WTC11 (cell line): ENCODE measurements around the gene ADRA1B. TPM values are rescaled to one million over a fixed set of nuclear protein-coding genes. Genes with fewer than 3 reads are reported as not detected.
A peak's percentile ranks its signal among the peaks of the same experiment; 100 is the strongest.

Experiments used
- ATAC-seq: fragments of 200-7000 bp; cut with Tn5 transposase; 2 replicates; pipeline ENCODE4 v1.10.0; 2021; ENCODE audit warnings: mild to moderate bottlenecking, moderate library complexity
- CTCF ChIA-PET: fragments of 300-600 bp; sonication (Branson Sonifier 250); formaldehyde crosslinking; loops from one replicate; lab custom pipeline; 2021; ENCODE audit warnings: antibody characterized with exemption; lab: Charles Lee
- POLR2A ChIA-PET: fragments of 350-600 bp; sonication (Branson Sonifier 250); formaldehyde crosslinking; loops from one replicate; lab custom pipeline; 2021; ENCODE audit warnings: antibody characterized with exemption; lab: Charles Lee
- DNase-seq: peaks from one replicate; pipeline ENCODE4 v3.0.0; 2021; ENCODE audit warnings: low spot score
- H3K27ac Mint-ChIP-seq: 2 replicates; pipeline ENCODE4 v1.8.0; 2021; ENCODE audit warnings: mixed read lengths
- H3K27me3 Mint-ChIP-seq: 2 replicates; pipeline ENCODE4 v1.8.0; 2021; ENCODE audit warnings: low read depth, mild to moderate bottlenecking, moderate library complexity, mixed read lengths
- H3K36me3 Mint-ChIP-seq: 2 replicates; pipeline ENCODE4 v1.8.0; 2021; ENCODE audit warnings: mixed read lengths
- H3K4me1 Mint-ChIP-seq: 2 replicates; pipeline ENCODE4 v1.8.0; 2022; ENCODE audit warnings: mixed read lengths
- H3K4me3 Mint-ChIP-seq: 2 replicates; pipeline ENCODE4 v1.8.0; 2021; ENCODE audit warnings: mild to moderate bottlenecking, moderate library complexity, mixed read lengths
- H3K9me3 Mint-ChIP-seq: 2 replicates; pipeline ENCODE4 v1.8.0; 2021; ENCODE audit warnings: mixed read lengths
- CREB1 ChIP-seq: sonication (generic); formaldehyde crosslinking; IDR thresholded peaks from 2 replicates; pipeline ENCODE4 v1.8.0; 2023; ENCODE audit warnings: mild to moderate bottlenecking, missing genetic modification reagents
- FOXJ3 ChIP-seq: sonication (generic); formaldehyde crosslinking; IDR thresholded peaks from 2 replicates; pipeline ENCODE4 v1.9.0; 2021; ENCODE audit warnings: missing genetic modification reagents, mild to moderate bottlenecking, borderline replicate concordance
- FOXK1 ChIP-seq: sonication (generic); formaldehyde crosslinking; IDR thresholded peaks from 2 replicates; pipeline ENCODE4 v1.8.0; 2022; ENCODE audit warnings: mild to moderate bottlenecking, moderate library complexity, missing genetic modification reagents
- GRHL2 ChIP-seq: fragments of 250-450 bp; sonication (Bioruptor Pico); IDR thresholded peaks from 2 replicates; pipeline ENCODE4 v1.8.0; 2022; ENCODE audit warnings: mild to moderate bottlenecking, moderate library complexity; ENCODE audit not compliant: insufficient replicate concordance, severe bottlenecking
- GTF2I ChIP-seq: fragments of 250-450 bp; sonication (Bioruptor Pico); conservative IDR thresholded peaks from 2 replicates; pipeline ENCODE4 v1.4.0; 2021; ENCODE audit warnings: mild to moderate bottlenecking
- JUN ChIP-seq: sonication (generic); formaldehyde crosslinking; IDR thresholded peaks from 2 replicates; pipeline ENCODE4 v1.8.0; 2023; ENCODE audit warnings: mild to moderate bottlenecking, missing genetic modification reagents
- KAT7 ChIP-seq: sonication (generic); formaldehyde crosslinking; IDR thresholded peaks from 2 replicates; pipeline ENCODE4 v1.8.1; 2023; ENCODE audit warnings: missing genetic modification reagents, mild to moderate bottlenecking, borderline replicate concordance
- SMAD4 ChIP-seq: sonication (generic); formaldehyde crosslinking; IDR thresholded peaks from 2 replicates; pipeline ENCODE4 v1.8.0; 2022; ENCODE audit warnings: mild to moderate bottlenecking, missing genetic modification reagents
- SOX15 ChIP-seq: fragments of 250-450 bp; sonication (Bioruptor Pico); IDR thresholded peaks from 2 replicates; pipeline ENCODE4 v1.9.0; 2021; ENCODE audit warnings: mild to moderate bottlenecking
- SP1 ChIP-seq: sonication (generic); formaldehyde crosslinking; conservative IDR thresholded peaks from 2 replicates; pipeline ENCODE4 v1.8.1; 2022; ENCODE audit warnings: missing genetic modification reagents
- TCF7 ChIP-seq: sonication (generic); formaldehyde crosslinking; IDR thresholded peaks from 2 replicates; pipeline ENCODE4 v1.8.0; 2022; ENCODE audit warnings: mild to moderate bottlenecking, low read depth, missing genetic modification reagents, moderate library complexity
- ZNF121 ChIP-seq: sonication (generic); formaldehyde crosslinking; IDR thresholded peaks from 2 replicates; pipeline ENCODE4 v1.8.0; 2023; ENCODE audit warnings: missing genetic modification reagents
- ZNF232 ChIP-seq: sonication (generic); formaldehyde crosslinking; IDR thresholded peaks from 2 replicates; pipeline ENCODE4 v1.8.0; 2022; ENCODE audit warnings: mild to moderate bottlenecking, missing genetic modification reagents
- ZNF396 ChIP-seq: fragments of 250-450 bp; sonication (Bioruptor Pico); IDR thresholded peaks from 2 replicates; pipeline ENCODE4 v1.8.0; 2021; ENCODE audit warnings: mild to moderate bottlenecking, moderate library complexity, borderline replicate concordance
- total RNA-seq: library from RNA; stranded (reverse); gene quantifications from 3 replicates; pipeline ENCODE4 v1.2.3, GENCODE V29; 2021
- TF ChIP-seq, protein P1 (sequence below): sonication (generic); formaldehyde crosslinking; IDR thresholded peaks from 2 replicates; pipeline ENCODE4 v1.8.1; 2023; ENCODE audit warnings: mild to moderate bottlenecking, missing genetic modification reagents
- TF ChIP-seq, protein P2 (sequence below): fragments of 200-600 bp; IDR thresholded peaks from 2 replicates; pipeline ENCODE4 v1.8.0; 2022; ENCODE audit warnings: antibody characterized with exemption
- TF ChIP-seq, protein P3 (sequence below): fragments of 250-450 bp; sonication (Bioruptor Pico); IDR thresholded peaks from 2 replicates; pipeline ENCODE4 v1.9.0; 2021; ENCODE audit warnings: mild to moderate bottlenecking
- TF ChIP-seq, protein P4 (sequence below): fragments of 250-450 bp; sonication (Bioruptor Pico); IDR thresholded peaks from 2 replicates; pipeline ENCODE4 v2.1.2; 2022; ENCODE audit warnings: mild to moderate bottlenecking, moderate library complexity
- TF ChIP-seq, protein P5 (sequence below): sonication (generic); formaldehyde crosslinking; IDR thresholded peaks from 2 replicates; pipeline ENCODE4 v1.8.0; 2022; ENCODE audit warnings: mild to moderate bottlenecking, missing genetic modification reagents
- TF ChIP-seq, protein P6 (sequence below): sonication (generic); formaldehyde crosslinking; IDR thresholded peaks from 2 replicates; pipeline ENCODE4 v1.8.1; 2023; ENCODE audit warnings: mild to moderate bottlenecking, missing genetic modification reagents, moderate library complexity
- TF ChIP-seq, protein P7 (sequence below): fragments of 250-450 bp; sonication (Bioruptor Pico); IDR thresholded peaks from 2 replicates; pipeline ENCODE4 v1.9.0; 2021; ENCODE audit warnings: moderate library complexity, mild to moderate bottlenecking, inconsistent platforms, borderline replicate concordance
- TF ChIP-seq, protein P8 (sequence below): sonication (generic); formaldehyde crosslinking; IDR thresholded peaks from 2 replicates; pipeline ENCODE4 v1.8.1; 2023; ENCODE audit warnings: mild to moderate bottlenecking, moderate library complexity, missing genetic modification reagents
- TF ChIP-seq, protein P9 (sequence below): sonication (generic); formaldehyde crosslinking; IDR thresholded peaks from 2 replicates; pipeline ENCODE4 v1.8.1; 2023; ENCODE audit warnings: mild to moderate bottlenecking, missing genetic modification reagents, moderate library complexity

ADRA1B gene
- total RNA-seq, 1 experiment from 2014 or later = 0.11 TPM

DNA sequence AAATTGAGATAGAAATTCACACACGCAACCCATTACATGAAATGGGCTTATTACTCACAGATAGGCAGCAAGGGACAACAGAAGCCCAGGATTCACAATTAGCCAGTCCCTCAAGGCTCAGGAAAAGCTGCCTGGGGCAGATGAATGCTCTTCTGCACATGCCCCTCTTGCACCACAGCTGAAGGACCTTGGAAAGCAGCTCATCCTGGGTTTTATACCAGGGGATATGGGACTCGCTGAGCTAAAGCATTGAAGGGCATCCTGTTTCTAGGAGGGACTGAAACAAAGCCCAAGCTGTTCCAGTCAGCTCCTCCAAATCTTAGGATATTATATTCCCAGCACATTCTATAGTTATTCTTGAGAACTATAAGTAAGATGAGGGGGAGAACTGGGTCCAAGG is 76.9 kb downstream of the ADRA1B start:
- H3K27me3 Mint-ChIP-seq = peaks cover 28% of the 10 kb centered on the region
- CTCF ChIA-PET = interaction anchor here (0.7 kb wide), 1 partner anchor 551 kb away, joined by 3 read pairs; no protein-coding TSS in a partner anchor
- TF ChIP-seq, protein P1, sequence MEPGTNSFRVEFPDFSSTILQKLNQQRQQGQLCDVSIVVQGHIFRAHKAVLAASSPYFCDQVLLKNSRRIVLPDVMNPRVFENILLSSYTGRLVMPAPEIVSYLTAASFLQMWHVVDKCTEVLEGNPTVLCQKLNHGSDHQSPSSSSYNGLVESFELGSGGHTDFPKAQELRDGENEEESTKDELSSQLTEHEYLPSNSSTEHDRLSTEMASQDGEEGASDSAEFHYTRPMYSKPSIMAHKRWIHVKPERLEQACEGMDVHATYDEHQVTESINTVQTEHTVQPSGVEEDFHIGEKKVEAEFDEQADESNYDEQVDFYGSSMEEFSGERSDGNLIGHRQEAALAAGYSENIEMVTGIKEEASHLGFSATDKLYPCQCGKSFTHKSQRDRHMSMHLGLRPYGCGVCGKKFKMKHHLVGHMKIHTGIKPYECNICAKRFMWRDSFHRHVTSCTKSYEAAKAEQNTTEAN = no peak
- TF ChIP-seq FOXJ3 (no peak), GTF2I (CRISPR knock-in tag) (no peak), JUN (CRISPR knock-in tag) (no peak)
- TF ChIP-seq, all 79 proteins: peak for 0
- Mint-ChIP-seq H3K4me1 (no peaks in the 10 kb centered on the region), H3K27ac (no peak overlapping the region), H3K4me3 (no peak overlapping the region), H3K36me3 (peaks cover 4% of the 10 kb centered on the region; the same call in 1 of the 2 replicates), H3K9me3 (peaks cover 13% of the 10 kb centered on the region)
- POLR2A ChIA-PET = no interaction called here
- no peak for DNase-seq
- ATAC-seq = no peak

DNA sequence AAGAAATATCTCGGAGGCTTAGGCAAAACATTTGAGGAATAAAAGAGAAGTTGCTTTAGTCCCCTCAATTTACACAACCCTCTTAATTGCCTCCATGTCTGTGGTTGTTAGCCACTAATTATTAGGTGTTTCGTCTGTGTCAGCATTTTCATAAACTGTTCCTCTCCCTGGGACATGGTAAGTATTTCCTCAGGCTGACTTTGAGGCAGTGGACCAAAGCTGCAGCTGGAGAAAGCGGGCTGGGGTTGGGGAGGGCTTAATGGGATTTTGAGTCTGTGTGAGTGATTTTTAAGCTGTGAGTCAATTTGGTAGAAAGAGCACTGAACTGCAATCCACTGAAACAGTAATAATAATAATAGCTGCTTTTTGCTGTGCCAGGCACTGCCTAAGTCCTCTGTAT is 79.6 kb downstream of the ADRA1B start:
- TF ChIP-seq FOXK1 (CRISPR knock-in tag) (no peak), SMAD4 (CRISPR knock-in tag) (no peak), SOX15 (no peak), JUN (CRISPR knock-in tag) (no peak), ZNF232 (no peak)
- TF ChIP-seq, protein P2, sequence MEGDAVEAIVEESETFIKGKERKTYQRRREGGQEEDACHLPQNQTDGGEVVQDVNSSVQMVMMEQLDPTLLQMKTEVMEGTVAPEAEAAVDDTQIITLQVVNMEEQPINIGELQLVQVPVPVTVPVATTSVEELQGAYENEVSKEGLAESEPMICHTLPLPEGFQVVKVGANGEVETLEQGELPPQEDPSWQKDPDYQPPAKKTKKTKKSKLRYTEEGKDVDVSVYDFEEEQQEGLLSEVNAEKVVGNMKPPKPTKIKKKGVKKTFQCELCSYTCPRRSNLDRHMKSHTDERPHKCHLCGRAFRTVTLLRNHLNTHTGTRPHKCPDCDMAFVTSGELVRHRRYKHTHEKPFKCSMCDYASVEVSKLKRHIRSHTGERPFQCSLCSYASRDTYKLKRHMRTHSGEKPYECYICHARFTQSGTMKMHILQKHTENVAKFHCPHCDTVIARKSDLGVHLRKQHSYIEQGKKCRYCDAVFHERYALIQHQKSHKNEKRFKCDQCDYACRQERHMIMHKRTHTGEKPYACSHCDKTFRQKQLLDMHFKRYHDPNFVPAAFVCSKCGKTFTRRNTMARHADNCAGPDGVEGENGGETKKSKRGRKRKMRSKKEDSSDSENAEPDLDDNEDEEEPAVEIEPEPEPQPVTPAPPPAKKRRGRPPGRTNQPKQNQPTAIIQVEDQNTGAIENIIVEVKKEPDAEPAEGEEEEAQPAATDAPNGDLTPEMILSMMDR = no peak
- TF ChIP-seq, protein P3, sequence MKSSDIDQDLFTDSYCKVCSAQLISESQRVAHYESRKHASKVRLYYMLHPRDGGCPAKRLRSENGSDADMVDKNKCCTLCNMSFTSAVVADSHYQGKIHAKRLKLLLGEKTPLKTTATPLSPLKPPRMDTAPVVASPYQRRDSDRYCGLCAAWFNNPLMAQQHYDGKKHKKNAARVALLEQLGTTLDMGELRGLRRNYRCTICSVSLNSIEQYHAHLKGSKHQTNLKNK (CRISPR knock-in tag) = no peak
- TF ChIP-seq, protein P4, sequence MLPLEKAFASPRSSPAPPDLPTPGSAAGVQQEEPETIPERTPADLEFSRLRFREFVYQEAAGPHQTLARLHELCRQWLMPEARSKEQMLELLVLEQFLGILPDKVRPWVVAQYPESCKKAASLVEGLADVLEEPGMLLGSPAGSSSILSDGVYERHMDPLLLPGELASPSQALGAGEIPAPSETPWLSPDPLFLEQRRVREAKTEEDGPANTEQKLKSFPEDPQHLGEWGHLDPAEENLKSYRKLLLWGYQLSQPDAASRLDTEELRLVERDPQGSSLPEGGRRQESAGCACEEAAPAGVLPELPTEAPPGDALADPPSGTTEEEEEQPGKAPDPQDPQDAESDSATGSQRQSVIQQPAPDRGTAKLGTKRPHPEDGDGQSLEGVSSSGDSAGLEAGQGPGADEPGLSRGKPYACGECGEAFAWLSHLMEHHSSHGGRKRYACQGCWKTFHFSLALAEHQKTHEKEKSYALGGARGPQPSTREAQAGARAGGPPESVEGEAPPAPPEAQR (CRISPR knock-in tag) = no peak
- TF ChIP-seq, protein P5, sequence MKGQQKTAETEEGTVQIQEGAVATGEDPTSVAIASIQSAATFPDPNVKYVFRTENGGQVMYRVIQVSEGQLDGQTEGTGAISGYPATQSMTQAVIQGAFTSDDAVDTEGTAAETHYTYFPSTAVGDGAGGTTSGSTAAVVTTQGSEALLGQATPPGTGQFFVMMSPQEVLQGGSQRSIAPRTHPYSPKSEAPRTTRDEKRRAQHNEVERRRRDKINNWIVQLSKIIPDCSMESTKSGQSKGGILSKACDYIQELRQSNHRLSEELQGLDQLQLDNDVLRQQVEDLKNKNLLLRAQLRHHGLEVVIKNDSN (CRISPR knock-in tag) = no peak
- no peak overlapping the region for H3K4me3 Mint-ChIP-seq
- H3K27me3 Mint-ChIP-seq = peaks cover 22% of the 10 kb centered on the region
- H3K9me3 Mint-ChIP-seq = peaks cover 5% of the 10 kb centered on the region
- ChIA-PET CTCF (interaction anchor here (1.6 kb wide), 1 partner anchor 9 kb away, joined by 10 read pairs; no protein-coding TSS in a partner anchor), POLR2A (no interaction called here)
- ATAC-seq (no peak), DNase-seq (no peak)
- H3K4me1 Mint-ChIP-seq = no peaks in the 10 kb centered on the region
- no peaks in the 10 kb centered on the region for H3K36me3 Mint-ChIP-seq
- H3K27ac Mint-ChIP-seq = no peak overlapping the region

DNA sequence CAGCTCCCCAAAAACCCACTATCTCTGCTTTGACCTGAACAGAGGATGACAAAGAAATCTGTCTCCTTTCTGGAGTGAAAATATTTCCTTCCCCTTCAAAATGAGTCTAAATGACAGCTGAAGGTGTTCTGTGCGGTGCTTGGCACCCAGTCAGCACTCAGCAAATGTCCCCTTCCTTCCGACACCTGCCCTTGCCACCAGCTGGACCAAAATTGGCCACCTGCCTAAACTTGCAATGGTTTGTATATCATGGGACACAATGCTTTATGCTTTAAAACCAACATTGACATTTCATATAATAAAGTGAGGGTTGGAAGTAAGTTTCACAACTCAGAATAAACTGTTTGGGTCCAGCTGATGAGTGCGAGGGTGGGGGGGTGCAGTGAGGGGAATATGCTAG is 85.2 kb downstream of the ADRA1B start:
- DNase-seq = no peak
- 0 out of 2 replicates have a peak, but pooled peaks cover 3% of the 10 kb centered on the region for H3K27me3 Mint-ChIP-seq
- no peak for ATAC-seq
- CTCF ChIA-PET = interaction anchor here (0.7 to 1.9 kb wide), 2 partner anchors 14 to 21 kb away, joined by 5 read pairs; no protein-coding TSS in a partner anchor
- no peaks in the 10 kb centered on the region for H3K9me3 Mint-ChIP-seq
- H3K4me1 Mint-ChIP-seq = no peaks in the 10 kb centered on the region
- H3K4me3 Mint-ChIP-seq = no peak overlapping the region
- POLR2A ChIA-PET = interaction anchor here (0.5 kb wide), 1 partner anchor 329 kb away, joined by 3 read pairs; no protein-coding TSS in a partner anchor
- H3K27ac Mint-ChIP-seq = 0 out of 2 replicates have a peak overlapping the region, but pooled peaks have one; percentile 52
- H3K36me3 Mint-ChIP-seq = no peaks in the 10 kb centered on the region
- TF ChIP-seq, protein P6, sequence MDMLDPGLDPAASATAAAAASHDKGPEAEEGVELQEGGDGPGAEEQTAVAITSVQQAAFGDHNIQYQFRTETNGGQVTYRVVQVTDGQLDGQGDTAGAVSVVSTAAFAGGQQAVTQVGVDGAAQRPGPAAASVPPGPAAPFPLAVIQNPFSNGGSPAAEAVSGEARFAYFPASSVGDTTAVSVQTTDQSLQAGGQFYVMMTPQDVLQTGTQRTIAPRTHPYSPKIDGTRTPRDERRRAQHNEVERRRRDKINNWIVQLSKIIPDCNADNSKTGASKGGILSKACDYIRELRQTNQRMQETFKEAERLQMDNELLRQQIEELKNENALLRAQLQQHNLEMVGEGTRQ (CRISPR knock-in tag) = no peak
- no peak for TF ChIP-seq GRHL2 (CRISPR knock-in tag)
- no peak for TF ChIP-seq ZNF121 (CRISPR knock-in tag)
- no peak for TF ChIP-seq ZNF396 (CRISPR knock-in tag)
- TF ChIP-seq, protein P7, sequence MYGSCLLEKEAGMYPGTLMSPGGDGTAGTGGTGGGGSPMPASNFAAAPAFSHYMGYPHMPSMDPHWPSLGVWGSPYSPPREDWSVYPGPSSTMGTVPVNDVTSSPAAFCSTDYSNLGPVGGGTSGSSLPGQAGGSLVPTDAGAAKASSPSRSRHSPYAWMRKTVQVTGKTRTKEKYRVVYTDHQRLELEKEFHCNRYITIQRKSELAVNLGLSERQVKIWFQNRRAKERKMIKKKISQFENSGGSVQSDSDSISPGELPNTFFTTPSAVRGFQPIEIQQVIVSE (CRISPR knock-in tag) = no peak
- TF ChIP-seq KAT7 = no peak
- TF ChIP-seq, protein P8, sequence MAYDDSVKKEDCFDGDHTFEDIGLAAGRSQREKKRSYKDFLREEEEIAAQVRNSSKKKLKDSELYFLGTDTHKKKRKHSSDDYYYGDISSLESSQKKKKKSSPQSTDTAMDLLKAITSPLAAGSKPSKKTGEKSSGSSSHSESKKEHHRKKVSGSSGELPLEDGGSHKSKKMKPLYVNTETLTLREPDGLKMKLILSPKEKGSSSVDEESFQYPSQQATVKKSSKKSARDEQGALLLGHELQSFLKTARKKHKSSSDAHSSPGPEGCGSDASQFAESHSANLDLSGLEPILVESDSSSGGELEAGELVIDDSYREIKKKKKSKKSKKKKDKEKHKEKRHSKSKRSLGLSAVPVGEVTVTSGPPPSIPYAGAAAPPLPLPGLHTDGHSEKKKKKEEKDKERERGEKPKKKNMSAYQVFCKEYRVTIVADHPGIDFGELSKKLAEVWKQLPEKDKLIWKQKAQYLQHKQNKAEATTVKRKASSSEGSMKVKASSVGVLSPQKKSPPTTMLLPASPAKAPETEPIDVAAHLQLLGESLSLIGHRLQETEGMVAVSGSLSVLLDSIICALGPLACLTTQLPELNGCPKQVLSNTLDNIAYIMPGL (CRISPR knock-in tag) = no peak
- no peak for TF ChIP-seq CREB1
- no peak for TF ChIP-seq TCF7 (CRISPR knock-in tag)
- TF ChIP-seq, protein P9, sequence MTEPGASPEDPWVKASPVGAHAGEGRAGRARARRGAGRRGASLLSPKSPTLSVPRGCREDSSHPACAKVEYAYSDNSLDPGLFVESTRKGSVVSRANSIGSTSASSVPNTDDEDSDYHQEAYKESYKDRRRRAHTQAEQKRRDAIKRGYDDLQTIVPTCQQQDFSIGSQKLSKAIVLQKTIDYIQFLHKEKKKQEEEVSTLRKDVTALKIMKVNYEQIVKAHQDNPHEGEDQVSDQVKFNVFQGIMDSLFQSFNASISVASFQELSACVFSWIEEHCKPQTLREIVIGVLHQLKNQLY (CRISPR knock-in tag) = no peak
- no peak for TF ChIP-seq SP1 (CRISPR knock-in tag)
